ENCODE results near the gene SSX4B.
"Not testable (repeated sequence)": the region's sequence is repeated elsewhere in the genome, so short reads cannot be mapped to it uniquely, and the experiment has no call there.

Gene SSX4B, protein sequence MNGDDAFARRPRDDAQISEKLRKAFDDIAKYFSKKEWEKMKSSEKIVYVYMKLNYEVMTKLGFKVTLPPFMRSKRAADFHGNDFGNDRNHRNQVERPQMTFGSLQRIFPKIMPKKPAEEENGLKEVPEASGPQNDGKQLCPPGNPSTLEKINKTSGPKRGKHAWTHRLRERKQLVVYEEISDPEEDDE

DNA sequence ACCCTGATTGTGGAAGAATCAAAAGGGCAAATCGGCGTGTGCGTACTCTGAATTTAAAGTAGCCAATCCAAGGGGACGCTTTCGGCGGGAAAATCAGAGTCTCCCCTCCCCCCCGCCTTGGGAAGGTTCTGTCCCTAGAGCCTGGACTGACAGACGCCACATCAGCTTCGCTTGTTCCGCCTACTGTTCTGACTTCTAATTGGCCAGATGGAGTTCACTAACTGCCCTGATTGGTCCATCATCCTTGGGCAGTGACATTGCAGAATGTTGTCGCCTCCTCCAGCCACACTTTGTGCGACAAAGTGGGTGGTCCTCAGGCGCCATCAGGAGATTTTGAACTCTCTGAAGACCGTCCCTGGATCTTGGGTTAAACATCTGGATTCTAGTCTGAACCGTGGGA, at the start of gene SSX4B:
SSX4B (minus strand) TSS at position 101 of the 400 bp plus-strand sequence. CDS start 588 bp downstream, outside the sequence.
- not testable (repeated sequence) for H3K27me3 Mint-ChIP-seq; H3K4me1 Mint-ChIP-seq (ENCODE audit: low read depth); H3K27ac Mint-ChIP-seq; H3K9me3 Mint-ChIP-seq; H3K4me3 Mint-ChIP-seq; H3K36me3 Mint-ChIP-seq (ENCODE audit: low read depth)

DNA sequence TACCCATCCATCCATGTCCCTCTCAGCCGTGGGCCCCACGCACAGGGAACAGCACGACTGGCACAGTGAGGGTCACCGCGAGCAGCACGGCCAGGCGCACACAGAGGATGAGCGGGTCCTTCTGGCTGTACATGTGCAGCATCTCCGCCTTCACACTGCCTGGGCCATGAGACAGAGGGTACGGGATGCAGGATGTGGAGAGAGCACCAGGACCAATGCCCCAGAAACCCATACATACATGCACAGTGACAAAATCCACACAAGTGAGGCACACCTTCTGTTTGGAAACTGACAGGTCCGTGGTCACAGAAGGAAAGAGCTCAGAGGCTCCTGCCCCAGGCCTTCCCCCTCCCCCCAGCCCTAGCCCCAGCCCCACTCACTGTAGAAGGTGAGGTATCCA, 48.8 kb upstream of the SSX4B start:
- Mint-ChIP-seq H3K9me3 (no peaks in the 10 kb centered on the region), H3K27ac (no peak overlapping the region), H3K27me3 (no peaks in the 10 kb centered on the region), H3K4me3 (no peak overlapping the region), H3K4me1 (ENCODE audit: low read depth) (peaks cover 26% of the 10 kb centered on the region), H3K36me3 (ENCODE audit: low read depth) (peaks cover 51% of the 10 kb centered on the region)

DNA sequence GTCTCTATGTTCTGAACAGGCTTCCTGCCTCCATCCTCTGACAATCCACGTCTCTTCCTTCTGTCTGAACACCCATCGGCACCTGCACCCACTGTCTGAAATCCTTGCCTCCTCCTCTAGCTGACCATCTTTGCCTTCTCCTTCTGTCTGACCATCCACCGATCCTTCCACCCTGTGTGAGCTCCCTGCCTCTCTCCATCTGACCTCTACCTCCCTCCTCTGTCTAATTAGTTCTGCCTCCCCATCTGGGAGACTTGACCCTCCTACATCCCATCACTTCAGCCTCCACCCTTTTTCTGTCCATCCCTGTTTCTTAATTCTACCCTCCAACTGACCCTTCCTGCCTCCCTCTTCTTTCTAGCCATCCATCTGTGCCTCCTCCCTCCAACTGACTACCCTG, 48.3 kb upstream of the SSX4B start:
- Mint-ChIP-seq H3K9me3 (no peaks in the 10 kb centered on the region), H3K27ac (no peak overlapping the region), H3K4me1 (ENCODE audit: low read depth) (peaks cover 20% of the 10 kb centered on the region), H3K27me3 (no peaks in the 10 kb centered on the region), H3K4me3 (no peak overlapping the region), H3K36me3 (ENCODE audit: low read depth) (peaks cover 45% of the 10 kb centered on the region)

DNA sequence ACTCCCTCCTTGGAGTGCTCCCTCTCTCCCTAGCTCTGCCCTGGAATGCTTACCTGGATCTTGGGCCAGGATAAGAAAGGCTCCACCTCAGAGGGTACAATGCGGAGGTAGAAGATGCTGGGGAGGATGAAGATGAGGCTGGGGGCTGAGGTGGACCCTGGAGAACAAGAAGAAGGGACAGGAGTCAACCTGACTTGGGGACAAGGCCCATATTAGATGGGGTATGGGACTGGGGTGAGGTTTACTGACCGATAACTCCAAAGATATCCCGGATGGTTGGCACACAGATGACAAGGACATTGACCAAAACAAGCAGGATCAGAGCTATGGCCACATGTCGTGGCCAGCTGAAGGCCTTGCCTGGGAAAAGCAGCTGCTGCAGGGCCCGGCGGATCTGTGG, 47.7 kb upstream of the SSX4B start:
- no peaks in the 10 kb centered on the region for H3K9me3 Mint-ChIP-seq
- no peaks in the 10 kb centered on the region for H3K27me3 Mint-ChIP-seq
- H3K27ac Mint-ChIP-seq: no peak overlapping the region
- peaks cover 18% of the 10 kb centered on the region for H3K4me1 Mint-ChIP-seq (ENCODE audit: low read depth)
- H3K36me3 Mint-ChIP-seq (ENCODE audit: low read depth): peaks cover 43% of the 10 kb centered on the region
- no peak overlapping the region for H3K4me3 Mint-ChIP-seq

DNA sequence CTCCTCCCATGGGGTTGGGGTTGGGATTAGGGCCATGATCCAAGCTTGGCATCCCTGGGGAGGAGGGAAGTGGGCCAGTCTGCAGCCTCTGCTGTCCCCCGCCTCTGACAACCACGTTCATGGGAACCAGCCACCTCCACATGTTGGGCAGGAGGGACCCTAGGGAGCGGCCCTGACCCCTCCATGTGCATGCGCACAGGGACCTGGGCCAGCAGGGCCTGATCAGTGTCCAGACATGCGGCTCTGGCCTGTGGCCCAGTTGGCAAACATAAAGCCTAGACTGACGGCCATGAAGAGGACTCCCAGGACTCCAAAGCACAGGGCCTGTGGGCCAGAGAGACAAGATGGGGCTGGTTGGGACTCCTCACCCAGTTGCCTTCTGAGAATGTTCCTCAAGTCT, 47.0 kb upstream of the SSX4B start:
- peaks cover 10% of the 10 kb centered on the region for H3K4me1 Mint-ChIP-seq (ENCODE audit: low read depth)
- H3K4me3 Mint-ChIP-seq: no peak overlapping the region
- H3K36me3 Mint-ChIP-seq (ENCODE audit: low read depth): peaks cover 35% of the 10 kb centered on the region
- no peaks in the 10 kb centered on the region for H3K9me3 Mint-ChIP-seq
- H3K27ac Mint-ChIP-seq: no peak overlapping the region
- no peaks in the 10 kb centered on the region for H3K27me3 Mint-ChIP-seq

DNA sequence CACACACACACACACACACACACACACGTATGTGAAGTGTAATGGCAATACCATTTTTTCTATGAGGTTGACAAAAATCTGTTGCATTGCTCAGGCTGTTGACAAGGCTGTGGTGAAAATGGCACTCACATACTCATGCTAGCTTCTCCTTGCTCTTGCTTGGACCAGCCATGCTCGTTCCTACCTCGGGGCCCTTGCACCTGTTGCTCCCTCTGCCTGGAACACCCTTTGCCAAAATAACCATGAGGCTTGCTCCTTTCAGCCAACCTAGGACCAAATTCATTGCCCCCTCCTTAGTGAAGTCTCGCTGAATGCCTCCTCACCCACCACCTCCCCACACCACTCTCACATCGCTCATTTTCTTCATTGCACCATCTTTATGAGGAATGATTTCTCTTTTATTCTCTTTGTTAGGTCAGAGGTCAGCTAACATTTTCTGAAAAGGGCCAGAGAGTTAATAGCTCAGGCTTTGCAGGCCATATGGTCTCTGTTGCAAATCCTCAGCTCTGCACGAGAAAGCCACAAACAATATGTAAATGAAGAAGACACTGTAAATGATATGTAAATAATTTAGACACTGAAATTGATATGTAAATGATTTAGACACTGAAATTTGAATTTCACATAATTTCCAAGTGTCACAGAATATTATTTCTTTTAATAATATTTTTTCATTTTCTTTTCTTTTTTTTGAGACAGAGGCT, 45.0 kb upstream of the SSX4B start:
- Mint-ChIP-seq H3K27me3 (no peaks in the 10 kb centered on the region), H3K27ac (no peak overlapping the region), H3K4me3 (no peak overlapping the region), H3K4me1 (ENCODE audit: low read depth) (peaks cover 4% of the 10 kb centered on the region), H3K9me3 (no peaks in the 10 kb centered on the region), H3K36me3 (ENCODE audit: low read depth) (peaks cover 25% of the 10 kb centered on the region)

DNA sequence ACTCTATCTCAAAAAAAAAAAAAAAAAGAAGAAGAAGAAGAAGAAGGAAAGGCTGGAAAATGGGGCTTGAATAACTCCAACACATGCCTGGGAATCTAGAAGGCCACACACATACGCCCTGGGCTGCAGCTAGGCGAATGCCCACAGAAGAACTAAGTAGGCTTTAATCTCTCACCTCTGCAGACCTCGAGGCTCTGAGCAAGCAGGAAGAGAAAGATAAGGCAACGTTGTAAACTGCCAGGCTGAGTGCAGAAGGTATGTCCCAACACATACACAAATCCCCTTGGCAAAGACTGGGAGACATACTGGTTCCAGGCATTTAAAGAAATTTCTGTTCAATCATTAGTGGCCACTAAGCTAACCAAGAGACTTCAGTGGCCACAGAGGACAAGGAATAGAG, 39.9 kb upstream of the SSX4B start:
- no peaks in the 10 kb centered on the region for H3K9me3 Mint-ChIP-seq
- H3K4me1 Mint-ChIP-seq (ENCODE audit: low read depth): no peaks in the 10 kb centered on the region
- no peaks in the 10 kb centered on the region for H3K36me3 Mint-ChIP-seq (ENCODE audit: low read depth)
- H3K27me3 Mint-ChIP-seq: no peaks in the 10 kb centered on the region
- H3K4me3 Mint-ChIP-seq: no peak overlapping the region
- H3K27ac Mint-ChIP-seq: no peak overlapping the region

DNA sequence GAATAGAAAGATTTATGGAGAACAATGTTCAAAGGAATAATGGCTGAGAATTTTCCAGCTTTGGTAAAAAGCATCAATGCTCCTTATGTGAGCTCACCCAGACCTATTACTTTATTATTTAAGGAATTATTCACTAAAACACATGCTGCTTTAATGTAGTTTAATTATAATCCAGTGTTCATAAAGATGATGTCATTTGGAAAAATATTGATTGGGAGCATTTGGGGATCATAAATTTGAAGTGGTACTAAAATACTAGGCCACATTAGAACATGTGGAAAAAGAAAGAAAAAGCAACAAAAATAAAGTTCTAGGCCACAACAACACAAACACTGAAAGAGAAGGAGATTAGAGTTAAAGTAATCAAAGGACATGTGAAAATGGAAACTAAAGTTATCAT, 38.3 kb upstream of the SSX4B start:
- no peaks in the 10 kb centered on the region for H3K9me3 Mint-ChIP-seq
- H3K27me3 Mint-ChIP-seq: no peaks in the 10 kb centered on the region
- no peak overlapping the region for H3K27ac Mint-ChIP-seq
- no peaks in the 10 kb centered on the region for H3K4me1 Mint-ChIP-seq (ENCODE audit: low read depth)
- no peaks in the 10 kb centered on the region for H3K36me3 Mint-ChIP-seq (ENCODE audit: low read depth)
- H3K4me3 Mint-ChIP-seq: no peak overlapping the region

DNA sequence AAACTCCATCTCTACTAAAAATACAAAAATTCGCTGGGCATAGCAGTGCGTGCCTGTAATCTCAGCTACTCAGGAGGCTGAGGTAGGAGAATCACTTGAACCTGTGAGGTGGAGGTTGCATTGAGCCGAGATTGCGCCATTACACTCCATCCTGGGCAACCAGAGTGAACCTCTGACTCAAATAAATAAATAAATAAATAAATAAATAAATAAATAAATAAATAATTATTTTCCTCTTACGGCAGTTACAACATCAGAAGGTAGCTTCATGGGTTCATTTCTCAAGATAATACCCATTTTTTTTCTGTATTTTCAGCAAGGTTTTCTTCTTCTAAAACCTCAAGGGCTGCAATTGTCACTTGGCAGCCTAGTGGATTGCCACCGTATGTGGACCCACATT, 35.4 kb upstream of the SSX4B start:
- not testable (repeated sequence) for H3K27ac Mint-ChIP-seq; H3K4me3 Mint-ChIP-seq; H3K27me3 Mint-ChIP-seq; H3K9me3 Mint-ChIP-seq; H3K4me1 Mint-ChIP-seq (ENCODE audit: low read depth); H3K36me3 Mint-ChIP-seq (ENCODE audit: low read depth)

DNA sequence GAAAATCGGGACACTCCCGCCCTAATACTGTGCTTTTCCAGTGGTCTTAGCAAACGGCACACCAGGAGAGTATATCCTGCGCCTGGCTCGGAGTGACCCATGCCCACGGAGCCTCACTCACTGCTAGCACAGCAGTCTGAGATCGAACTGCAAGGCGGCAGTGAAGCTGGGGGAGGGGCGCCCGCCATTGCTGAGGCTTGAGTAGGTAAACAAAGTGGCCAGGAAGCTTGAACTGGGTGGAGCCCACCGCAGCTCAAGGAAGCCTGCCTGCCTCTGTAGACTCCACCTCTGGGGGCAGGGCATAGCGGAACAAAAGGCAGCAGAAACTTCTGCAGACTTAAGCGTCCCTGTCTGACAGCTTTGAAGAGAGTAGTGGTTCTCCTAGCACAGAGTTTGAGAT, 22.0 kb upstream of the SSX4B start:
- H3K36me3 Mint-ChIP-seq (ENCODE audit: low read depth); H3K27me3 Mint-ChIP-seq; H3K4me1 Mint-ChIP-seq (ENCODE audit: low read depth); H3K9me3 Mint-ChIP-seq; H3K27ac Mint-ChIP-seq; H3K4me3 Mint-ChIP-seq: not testable (repeated sequence)

DNA sequence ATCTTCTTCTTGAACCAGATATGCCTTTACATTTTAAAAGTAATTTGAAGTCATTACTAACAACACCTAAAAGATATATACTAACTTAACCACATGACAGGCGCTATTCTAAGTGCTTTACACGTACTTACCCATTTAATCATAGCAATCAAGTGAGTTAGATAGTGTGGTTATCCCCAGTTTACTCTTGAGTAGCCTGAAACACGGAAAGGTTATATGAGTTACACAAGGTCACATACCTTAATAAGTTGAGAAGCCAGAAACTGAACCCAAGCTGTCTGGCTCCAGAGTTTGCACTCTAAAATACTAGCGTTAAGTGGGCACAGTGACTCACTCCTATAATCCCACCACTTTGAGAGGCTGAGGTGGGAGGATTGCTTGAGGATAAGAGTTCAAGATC, 18.4 kb upstream of the SSX4B start:
- H3K27ac Mint-ChIP-seq; H3K27me3 Mint-ChIP-seq; H3K4me1 Mint-ChIP-seq (ENCODE audit: low read depth); H3K9me3 Mint-ChIP-seq; H3K36me3 Mint-ChIP-seq (ENCODE audit: low read depth); H3K4me3 Mint-ChIP-seq: not testable (repeated sequence)

DNA sequence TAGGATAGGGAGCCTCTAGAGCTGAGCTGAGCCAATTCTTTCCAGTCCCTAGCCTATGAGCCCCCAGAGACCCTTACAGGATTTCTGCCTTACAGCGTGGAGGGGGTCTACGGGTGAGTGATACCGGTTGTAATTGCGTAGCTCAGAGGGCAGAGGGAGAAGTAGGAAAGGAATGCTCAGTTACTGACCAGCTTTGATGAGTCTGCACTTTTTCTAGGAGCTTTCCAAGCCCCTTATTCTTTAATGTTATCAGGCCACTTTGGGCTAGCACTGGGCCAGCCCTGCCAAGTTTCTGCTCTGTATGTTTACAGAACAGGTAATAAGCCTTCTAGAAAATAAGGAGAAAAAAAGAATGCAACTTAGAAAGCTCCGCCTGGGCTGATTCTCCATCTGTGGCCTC, 17.8 kb upstream of the SSX4B start:
- H3K9me3 Mint-ChIP-seq; H3K4me3 Mint-ChIP-seq; H3K27ac Mint-ChIP-seq; H3K4me1 Mint-ChIP-seq (ENCODE audit: low read depth); H3K36me3 Mint-ChIP-seq (ENCODE audit: low read depth); H3K27me3 Mint-ChIP-seq: not testable (repeated sequence)

DNA sequence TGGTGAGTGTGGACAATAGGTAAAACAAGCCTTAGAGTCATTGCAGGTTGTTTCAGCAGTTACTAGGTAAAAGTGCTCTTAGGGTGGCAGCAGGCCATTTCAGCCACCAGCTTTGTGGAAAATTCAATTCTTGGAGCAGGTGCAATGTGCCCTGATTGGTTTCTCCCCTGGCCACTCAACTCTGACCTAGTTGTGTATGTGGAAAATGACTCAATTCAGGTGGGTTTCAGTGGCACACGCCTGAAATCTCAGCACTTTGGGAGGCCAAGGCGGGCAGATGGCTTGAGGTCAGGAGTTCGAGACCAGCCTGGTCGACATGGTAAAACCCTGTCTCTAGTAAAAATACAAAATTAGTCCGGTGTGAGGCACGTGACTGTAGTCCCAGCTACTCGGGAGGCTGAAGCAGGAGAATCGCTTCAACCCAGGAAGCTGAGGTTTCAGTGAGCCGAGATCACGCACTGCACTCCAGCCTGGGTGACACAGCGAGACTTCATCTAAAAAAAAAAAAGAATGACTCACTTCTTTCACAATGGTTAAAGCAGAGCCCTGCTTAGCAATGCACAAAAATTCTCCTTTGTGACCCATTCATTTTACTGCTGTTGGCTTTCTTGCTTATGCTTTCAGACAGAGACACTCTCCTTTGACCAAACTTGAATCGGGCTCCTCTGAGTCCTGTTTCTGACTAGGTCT, 15.4 kb upstream of the SSX4B start:
- H3K27me3 Mint-ChIP-seq; H3K4me3 Mint-ChIP-seq; H3K36me3 Mint-ChIP-seq (ENCODE audit: low read depth); H3K9me3 Mint-ChIP-seq; H3K27ac Mint-ChIP-seq; H3K4me1 Mint-ChIP-seq (ENCODE audit: low read depth): not testable (repeated sequence)

DNA sequence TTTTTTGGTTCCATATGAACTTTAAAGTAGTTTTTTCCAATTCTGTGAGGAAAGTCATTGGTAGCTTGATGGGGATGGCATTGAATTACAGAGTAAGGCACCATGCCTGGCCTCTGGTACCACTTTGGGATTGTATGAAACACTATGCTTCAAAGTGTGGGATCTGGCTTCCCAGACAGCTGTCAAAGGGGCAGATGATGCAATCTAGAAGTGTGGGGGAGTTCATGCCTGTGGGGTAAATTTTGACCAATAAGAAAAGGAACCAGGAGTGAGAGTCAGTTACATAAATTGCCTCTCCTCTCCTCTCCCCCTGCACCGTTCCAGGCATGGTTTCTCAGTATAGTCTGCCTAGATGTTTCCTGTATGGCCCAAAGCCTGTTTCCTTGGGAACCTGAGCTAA, 13.9 kb downstream of the SSX4B start:
- H3K4me3 Mint-ChIP-seq: not testable (repeated sequence)

DNA sequence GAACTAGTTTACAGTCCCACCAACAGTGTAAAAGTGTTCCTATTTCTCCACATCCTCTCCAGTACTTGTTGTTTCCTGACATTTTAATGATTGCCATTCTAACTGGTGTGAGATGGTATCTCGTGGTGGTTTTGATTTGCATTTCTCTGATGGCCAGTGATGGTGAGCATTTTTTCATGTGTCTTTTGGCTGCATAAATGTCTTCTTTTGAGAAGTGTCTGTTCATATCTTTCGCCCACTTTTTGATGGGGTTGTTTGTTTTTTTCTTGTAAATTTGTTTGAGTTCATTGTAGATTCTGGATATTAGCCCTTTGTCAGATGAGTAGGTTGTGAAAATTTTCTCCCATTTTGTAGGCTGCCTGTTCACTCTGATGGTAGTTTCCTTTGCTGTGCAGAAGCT, 14.8 kb downstream of the SSX4B start:
- H3K4me1 Mint-ChIP-seq (ENCODE audit: low read depth); H3K27me3 Mint-ChIP-seq; H3K27ac Mint-ChIP-seq; H3K4me3 Mint-ChIP-seq; H3K36me3 Mint-ChIP-seq (ENCODE audit: low read depth); H3K9me3 Mint-ChIP-seq: not testable (repeated sequence)

More for the DNA sequence above, 13.9 kb downstream of the SSX4B start:
- H3K27me3 Mint-ChIP-seq; H3K4me1 Mint-ChIP-seq (ENCODE audit: low read depth); H3K9me3 Mint-ChIP-seq; H3K36me3 Mint-ChIP-seq (ENCODE audit: low read depth); H3K27ac Mint-ChIP-seq: not testable (repeated sequence)

DNA sequence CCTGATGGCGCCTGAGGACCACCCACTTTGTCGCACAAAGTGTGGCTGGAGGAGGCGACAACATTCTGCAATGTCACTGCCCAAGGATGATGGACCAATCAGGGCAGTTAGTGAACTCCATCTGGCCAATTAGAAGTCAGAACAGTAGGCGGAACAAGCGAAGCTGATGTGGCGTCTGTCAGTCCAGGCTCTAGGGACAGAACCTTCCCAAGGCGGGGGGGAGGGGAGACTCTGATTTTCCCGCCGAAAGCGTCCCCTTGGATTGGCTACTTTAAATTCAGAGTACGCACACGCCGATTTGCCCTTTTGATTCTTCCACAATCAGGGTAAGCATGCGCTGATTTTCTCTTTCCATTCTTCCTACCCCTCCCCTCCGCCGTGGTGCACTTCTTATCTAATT, 28.5 kb downstream of the SSX4B start, which contains the start of gene SSX4:
SSX4 (plus strand) TSS at position 301 of the 400 bp plus-strand sequence. CDS start 515 bp downstream, outside the sequence.
- H3K4me3 Mint-ChIP-seq, H3K27me3 Mint-ChIP-seq: not testable (repeated sequence)

More for the DNA sequence above, 28.5 kb downstream of the SSX4B start, which contains the start of gene SSX4:
- H3K36me3 Mint-ChIP-seq (ENCODE audit: low read depth); H3K9me3 Mint-ChIP-seq; H3K27ac Mint-ChIP-seq; H3K4me1 Mint-ChIP-seq (ENCODE audit: low read depth): not testable (repeated sequence)
